Ovary (tissue), 9 donors: ENCODE results near the gene OTOP2. TPM values are rescaled to one million over a fixed set of nuclear protein-coding genes. Genes with fewer than 3 reads are reported as not detected.

Experiments used
- DNase-seq, 5 donors: peaks; one replicate each; pipeline ENCODE4 v3.0.0-alpha.2; 2019 to 2020
- H3K27ac ChIP-seq, 2 donors: fragments of 200-600 bp; one replicate each; pipeline versions ENCODE4 v1.5.1 to v1.8.0; 2019 to 2022
- H3K27me3 ChIP-seq: fragments of 200-600 bp; one replicate; pipeline ENCODE4 v1.8.0; 2022
- H3K36me3 ChIP-seq: fragments of 200-600 bp; sonication (generic); one replicate; pipeline ENCODE4 v1.5.1; 2019
- H3K4me1 ChIP-seq: one replicate; pipeline ENCODE4 v1.8.1; 2013; ENCODE audit warnings: mild to moderate bottlenecking, moderate library complexity; ENCODE audit not compliant: insufficient read depth
- H3K4me3 ChIP-seq: fragments of 200-600 bp; sonication (generic); one replicate; pipeline ENCODE4 v1.5.1; 2017
- H3K9me3 ChIP-seq, 2 donors: fragments of 200-600 bp in 1 of 2; sonication (generic) in 1 of 2; one replicate each; pipeline versions ENCODE4 v1.5.1 to v1.8.1; 2013 to 2019; ENCODE audit warnings: mild to moderate bottlenecking in 1 of 2, moderate library complexity in 1 of 2
- EP300 ChIP-seq: sonication (generic); formaldehyde crosslinking; IDR thresholded peaks from one replicate; pipeline ENCODE4 v1.6.1; 2017; ENCODE audit warnings: antibody characterized with exemption
- POLR2A ChIP-seq: fragments of 450-650 bp; IDR thresholded peaks from one replicate; pipeline ENCODE4 v1.6.1; 2017; ENCODE audit warnings: antibody characterized with exemption, mild to moderate bottlenecking, moderate library complexity
- WGBS, 3 donors: extraction: QIAGEN DNeasy Blood & Tissue Kit in 1 of 3; methylation state at CpG; one replicate each; pipeline versions ENCODE4 v1.1.5 to v1.1.7; 2013 to 2017; 5-methylcytosine and 5-hydroxymethylcytosine counted together
- intact Hi-C, 4 donors: fragments of 100-400 bp; cut with DNase I; formaldehyde crosslinking; loops; one replicate each; pipeline versions ENCODE4 v1.11.0 to v1.15.1; 2022 to 2023
- polyA plus RNA-seq, 2 donors: library from polyadenylated mRNA; stranded (reverse); fragments of 200-250 nt in 1 of 2; fragments of 350-450 nt in 1 of 2; fragmentation: Illumina TruSeq in 1 of 2; extraction: RNeasy Lipid Tissue Mini Kit (QIAGEN cat#74804) in 1 of 2; gene quantifications; one replicate each; pipeline ENCODE4 v1.2.3, GENCODE V29; 2013 to 2014
- total RNA-seq, 7 donors: library from RNA; depleted of rRNA in 2 of 7; stranded (reverse); fragments of >200 nt in 2 of 7; fragmentation: NEBNext Ultra II Directional in 3 of 7; extraction: Animal tissue kit (Norgen Biotek cat#: 25700) in 3 of 7; gene quantifications; one replicate each; pipeline versions ENCODE4 v1.1.0 to v1.2.4, GENCODE V29; 2016 to 2023
- TF ChIP-seq, protein P1 (sequence below), 3 donors: fragments of 450-650 bp in 2 of 3; fragments of 200-600 bp in 1 of 3; IDR thresholded peaks; one replicate each; pipeline versions ENCODE4 v1.5.1 to v1.8.0; 2016 to 2022; ENCODE audit warnings: antibody characterized with exemption in 3 of 3, mild to moderate bottlenecking in 1 of 3
- donor health status: DM: no; HTN: no; CAD: no; lungs with moderate emphysema.
- donor health status: DM: no; HTN: no; CAD: no.
- donor health status: Bipolar disorder and iron deficiency.
- donor health status: DM: yes; HTN: yes; CAD: no.
- donor health status: DM: no; HTN: no; CAD: no.
- donor health status: DM: yes; HTN: yes; CAD: no.

Gene OTOP2
- total and polyA plus RNA-seq, 9 donors, result not detected

DNA sequence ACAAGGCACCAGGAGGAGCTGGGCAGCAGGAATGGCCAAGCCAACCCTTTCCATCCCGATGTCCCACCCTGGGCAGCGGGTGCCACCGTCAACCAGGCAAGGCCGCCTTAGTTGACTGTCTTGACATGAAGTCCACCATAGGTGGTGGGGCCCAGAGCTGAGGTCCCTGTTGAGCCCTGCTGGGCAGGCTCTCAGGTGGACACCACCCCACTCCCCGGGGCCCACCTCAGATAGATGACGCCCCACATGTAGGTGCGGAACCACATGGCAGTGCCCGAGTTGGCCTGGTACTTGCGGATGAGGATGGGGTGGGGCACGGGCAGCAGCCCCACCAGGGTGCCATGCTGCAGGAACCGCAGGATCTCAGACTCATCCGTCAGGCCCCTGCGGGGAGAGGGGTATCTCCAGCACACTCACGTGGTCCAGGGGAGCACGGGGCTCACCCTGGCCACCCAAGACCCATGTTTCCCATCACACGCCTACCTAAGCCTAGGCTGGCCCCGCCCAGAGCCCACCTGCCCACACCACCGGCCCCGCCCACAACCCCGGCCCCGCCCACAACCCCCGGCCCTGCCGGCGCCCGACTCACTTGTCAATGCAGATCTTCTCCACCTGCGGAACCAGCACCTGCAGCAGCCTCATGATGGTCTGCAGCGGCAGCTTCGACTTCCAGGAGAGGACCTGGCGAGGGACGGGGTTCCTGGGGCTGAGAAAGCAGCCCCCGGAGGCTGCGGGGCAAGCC is 27.8 kb downstream of the OTOP2 start:
- no peaks in the 10 kb centered on the region for H3K27me3 ChIP-seq
- WGBS, 3 donors, result 57 to 89% (median 70%) methylated on average over 13 to 32 of the region's 32 CpGs
- H3K4me1 ChIP-seq, result no peaks in the 10 kb centered on the region
- TF ChIP-seq EP300 (no peak), POLR2A (no peak)
- TF ChIP-seq, protein P1, sequence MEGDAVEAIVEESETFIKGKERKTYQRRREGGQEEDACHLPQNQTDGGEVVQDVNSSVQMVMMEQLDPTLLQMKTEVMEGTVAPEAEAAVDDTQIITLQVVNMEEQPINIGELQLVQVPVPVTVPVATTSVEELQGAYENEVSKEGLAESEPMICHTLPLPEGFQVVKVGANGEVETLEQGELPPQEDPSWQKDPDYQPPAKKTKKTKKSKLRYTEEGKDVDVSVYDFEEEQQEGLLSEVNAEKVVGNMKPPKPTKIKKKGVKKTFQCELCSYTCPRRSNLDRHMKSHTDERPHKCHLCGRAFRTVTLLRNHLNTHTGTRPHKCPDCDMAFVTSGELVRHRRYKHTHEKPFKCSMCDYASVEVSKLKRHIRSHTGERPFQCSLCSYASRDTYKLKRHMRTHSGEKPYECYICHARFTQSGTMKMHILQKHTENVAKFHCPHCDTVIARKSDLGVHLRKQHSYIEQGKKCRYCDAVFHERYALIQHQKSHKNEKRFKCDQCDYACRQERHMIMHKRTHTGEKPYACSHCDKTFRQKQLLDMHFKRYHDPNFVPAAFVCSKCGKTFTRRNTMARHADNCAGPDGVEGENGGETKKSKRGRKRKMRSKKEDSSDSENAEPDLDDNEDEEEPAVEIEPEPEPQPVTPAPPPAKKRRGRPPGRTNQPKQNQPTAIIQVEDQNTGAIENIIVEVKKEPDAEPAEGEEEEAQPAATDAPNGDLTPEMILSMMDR (IDR thresholded peaks at IDR 0.05), result no peak
- DNase-seq, result no peak
- intact Hi-C loops, result loop anchor here in 3 of 4 donors (5.0 to 10.0 kb wide), 3 partner anchors 87 to 160 kb away; no protein-coding TSS in a partner anchor
- H3K9me3 ChIP-seq, result no peaks in the 10 kb centered on the region
- H3K4me3 ChIP-seq, result no peak overlapping the region
- no peak overlapping the region for H3K27ac ChIP-seq
- H3K36me3 ChIP-seq, result no peaks in the 10 kb centered on the region

DNA sequence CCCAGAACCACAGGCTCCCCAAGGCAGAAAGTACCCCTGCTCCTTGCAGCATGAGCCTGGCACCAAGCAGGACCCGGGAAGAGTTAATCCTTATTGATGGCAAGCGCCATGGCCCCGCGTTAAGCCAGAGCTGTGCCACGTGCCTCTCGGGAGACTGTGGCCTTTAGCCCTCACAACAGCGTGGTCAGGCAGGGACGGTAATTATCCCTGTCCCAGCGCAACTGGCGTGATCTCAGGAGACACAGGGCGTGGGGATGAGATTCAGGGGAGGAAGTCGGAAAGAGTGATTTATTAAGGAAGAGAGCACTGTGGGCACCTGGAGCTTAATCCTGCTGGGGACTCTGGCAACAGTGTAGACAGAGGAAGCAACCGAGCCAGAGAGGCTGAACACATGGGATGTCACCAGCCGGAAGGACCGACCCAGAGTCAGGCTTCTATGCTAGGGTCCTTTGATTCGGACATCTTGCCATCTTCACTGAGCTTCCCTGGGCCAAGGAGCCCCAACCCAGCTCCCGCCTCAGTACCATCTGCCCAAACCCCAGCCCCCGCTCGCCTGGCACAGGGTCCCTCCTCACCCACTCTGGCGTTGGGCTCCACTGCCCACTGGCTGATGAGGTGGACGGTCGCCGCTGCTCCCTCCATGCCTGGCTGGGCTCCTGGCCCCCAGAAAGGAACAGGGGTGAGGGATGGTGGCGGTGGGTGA is 28.5 kb downstream of the OTOP2 start:
- no peaks in the 10 kb centered on the region for H3K27me3 ChIP-seq
- no peak overlapping the region for H3K4me3 ChIP-seq
- DNase-seq, result no peak
- TF ChIP-seq EP300 (no peak), POLR2A (no peak)
- TF ChIP-seq, protein P1 (IDR thresholded peaks at IDR 0.05), result no peak
- H3K4me1 ChIP-seq, result no peaks in the 10 kb centered on the region
- H3K36me3 ChIP-seq, result no peaks in the 10 kb centered on the region
- H3K27ac ChIP-seq, result no peak overlapping the region
- no peaks in the 10 kb centered on the region for H3K9me3 ChIP-seq
- 54 to 56% (median 55%) methylated on average over 23 to 24 of the region's 24 CpGs for WGBS, 3 donors
- intact Hi-C loops, result loop anchor here in 3 of 4 donors (5.0 to 10.0 kb wide), 3 partner anchors 88 to 160 kb away; no protein-coding TSS in a partner anchor

DNA sequence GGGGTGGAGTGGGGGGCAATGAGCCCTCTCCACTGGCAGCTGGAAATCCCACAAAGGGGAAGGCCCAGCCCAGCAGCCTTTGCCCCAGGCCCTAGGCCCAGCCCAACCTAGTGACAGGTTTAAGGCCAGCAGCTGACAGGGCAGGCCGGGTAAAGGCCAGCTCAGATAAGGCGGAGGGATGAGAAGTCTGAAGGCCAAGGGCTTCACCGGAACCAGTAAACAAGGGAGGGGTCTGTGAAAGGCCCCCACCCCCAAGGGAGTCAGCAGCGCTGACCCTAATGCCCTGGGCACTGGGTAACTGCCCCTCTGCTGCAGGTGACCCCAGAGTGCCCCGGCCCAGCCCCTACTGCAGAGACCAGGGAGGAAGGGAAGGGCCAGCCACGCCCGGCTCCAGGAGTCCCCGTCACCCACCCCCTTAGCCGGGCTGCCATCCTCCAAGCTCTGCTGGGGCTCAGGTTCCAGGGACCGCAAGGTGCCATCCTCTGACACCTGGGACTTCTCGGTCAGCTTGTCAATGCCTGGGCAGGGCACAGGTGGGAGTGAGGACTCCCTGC is 29.1 kb downstream of the OTOP2 start:
- WGBS, 3 donors, result 71 to 73% (median 72%) methylated on average over 11 of the region's 11 CpGs
- Histone ChIP-seq H3K27ac (no peak overlapping the region), H3K27me3 (no peaks in the 10 kb centered on the region), H3K4me3 (no peak overlapping the region), H3K4me1 (no peaks in the 10 kb centered on the region), H3K9me3 (no peaks in the 10 kb centered on the region), H3K36me3 (no peaks in the 10 kb centered on the region)
- TF ChIP-seq EP300 (no peak), POLR2A (no peak)
- TF ChIP-seq, protein P1 (IDR thresholded peaks at IDR 0.05), result no peak
- DNase-seq, result no peak
- intact Hi-C loops, result loop anchor here in 3 of 4 donors (5.0 to 10.0 kb wide), 3 partner anchors 88 to 161 kb away; no protein-coding TSS in a partner anchor

DNA sequence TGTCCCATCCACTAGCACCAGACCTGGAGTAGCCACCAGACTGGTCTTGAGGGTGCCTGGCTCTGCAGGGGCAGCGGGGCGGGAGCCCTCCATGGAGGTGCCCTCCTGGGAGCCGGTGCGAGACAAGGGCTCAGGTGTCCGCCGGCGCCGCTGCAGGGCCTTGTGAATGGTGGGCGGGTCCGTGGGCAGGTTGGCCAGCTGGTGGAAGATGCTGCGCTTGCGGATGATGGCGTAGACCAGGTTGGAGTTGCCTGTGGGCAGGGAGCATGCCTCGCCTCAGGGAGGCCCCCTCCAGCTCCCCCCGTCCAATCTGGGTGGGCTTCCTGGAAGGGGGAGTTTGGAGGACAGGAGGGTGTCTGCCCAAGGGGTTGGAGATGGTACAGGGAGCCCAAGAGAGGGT is 30.0 kb downstream of the OTOP2 start:
- DNase-seq, result no peak
- no peaks in the 10 kb centered on the region for H3K9me3 ChIP-seq
- no peaks in the 10 kb centered on the region for H3K27me3 ChIP-seq
- no peaks in the 10 kb centered on the region for H3K36me3 ChIP-seq
- no peaks in the 10 kb centered on the region for H3K4me1 ChIP-seq
- intact Hi-C loops, result loop anchor here in 3 of 4 donors (5.0 to 10.0 kb wide), 3 partner anchors 89 to 162 kb away; no protein-coding TSS in a partner anchor
- WGBS, 3 donors, result 80 to 81% (median 80%) methylated on average over 15 of the region's 15 CpGs
- no peak overlapping the region for H3K4me3 ChIP-seq
- H3K27ac ChIP-seq, result no peak overlapping the region
- TF ChIP-seq, protein P1 (IDR thresholded peaks at IDR 0.05), result no peak
- TF ChIP-seq POLR2A (no peak), EP300 (no peak)
